GM18508 (cell line): Measurements from ENCODE around the gene FOXO1.
A peak's percentile ranks its signal among the peaks of the same experiment; 100 is the strongest.

ENCODE experiments used
- ATAC-seq: cut with Tn5 transposase; IDR thresholded peaks from one replicate; pipeline ENCODE4 v1.9.1; 2021; ENCODE audit warnings: moderate number of reproducible peaks; ENCODE audit not compliant: insufficient read depth, unreplicated experiment

The FOXO1 gene

GRCh38 chr13:40640202-40640601 is 26.2 kb downstream of the FOXO1 start:
- no peak for ATAC-seq

GRCh38 chr13:40639221-40639681 is 27.2 kb downstream of the FOXO1 start:
- ATAC-seq, result no peak

GRCh38 chr13:40637643-40638042 is 28.8 kb downstream of the FOXO1 start:
- ATAC-seq, result no peak

GRCh38 chr13:40635315-40635995 is 31.0 kb downstream of the FOXO1 start:
- ATAC-seq, result no peak

- ATAC-seq, result no peak
Observed at GRCh38 chr13:40632915-40633314, 33.5 kb downstream of the FOXO1 start.

- ATAC-seq, result peak; percentile 48
Observed at GRCh38 chr13:40631605-40632004, 34.8 kb downstream of the FOXO1 start.

- ATAC-seq, result peak; percentile 56
Observed at GRCh38 chr13:40629678-40630384, 36.6 kb downstream of the FOXO1 start.

- no peak for ATAC-seq
Observed at GRCh38 chr13:40626977-40627376, 39.5 kb downstream of the FOXO1 start.

- no peak for ATAC-seq
Observed at GRCh38 chr13:40626561-40626960, 39.9 kb downstream of the FOXO1 start.

- ATAC-seq, result no peak
Observed at GRCh38 chr13:40624986-40625385, 41.5 kb downstream of the FOXO1 start.

- ATAC-seq, result no peak
Observed at GRCh38 chr13:40624383-40624782, 42.1 kb downstream of the FOXO1 start.

- ATAC-seq, result no peak
Observed at GRCh38 chr13:40622761-40623160, 43.7 kb downstream of the FOXO1 start.

GRCh38 chr13:40622246-40622645 is 44.2 kb downstream of the FOXO1 start:
- no peak for ATAC-seq

- no peak for ATAC-seq
Observed at GRCh38 chr13:40619479-40619814, 47.0 kb downstream of the FOXO1 start.

- ATAC-seq, result no peak
Observed at GRCh38 chr13:40618581-40619478, 47.6 kb downstream of the FOXO1 start.

GRCh38 chr13:40617801-40618356 is 48.6 kb downstream of the FOXO1 start:
- no peak for ATAC-seq

- no peak for ATAC-seq
Observed at GRCh38 chr13:40615619-40616018, 50.8 kb downstream of the FOXO1 start.

- no peak for ATAC-seq
Observed at GRCh38 chr13:40613914-40614313, 52.5 kb downstream of the FOXO1 start.

GRCh38 chr13:40613192-40613818 is 53.1 kb downstream of the FOXO1 start:
- ATAC-seq, result peak; percentile 46

GRCh38 chr13:40612041-40612440 is 54.4 kb downstream of the FOXO1 start:
- no peak for ATAC-seq
